Activated T-cell treated with anti-CD3 and anti-CD28 coated beads, Interleukin-2, amount 50 U/mL, for 4 hours (primary cell): ENCODE data around the gene NDUFA13. TPM values are rescaled to one million over a fixed set of nuclear protein-coding genes. Genes with fewer than 3 reads are reported as not detected.
A peak's percentile ranks its signal among the peaks of the same experiment; 100 is the strongest.

Source experiments
- ATAC-seq, 2 donors: fragments of 200-7000 bp; cut with Tn5 transposase; one replicate each; pipeline ENCODE4 v1.10.0; 2021
- DNase-seq: peaks from one replicate; pipeline ENCODE4 v3.0.0-alpha.2; 2020
- H3K27me3 Mint-ChIP-seq: one replicate; pipeline ENCODE4 v1.8.0; 2021; ENCODE audit warnings: low read depth, mixed read lengths
- H3K36me3 Mint-ChIP-seq: one replicate; pipeline ENCODE4 v1.8.0; 2022; ENCODE audit warnings: mixed read lengths; ENCODE audit not compliant: insufficient read depth
- H3K4me1 Mint-ChIP-seq: one replicate; pipeline ENCODE4 v1.8.0; 2021; ENCODE audit warnings: low read depth, mixed read lengths
- H3K4me3 Mint-ChIP-seq: one replicate; pipeline ENCODE4 v1.8.0; 2021; ENCODE audit warnings: mild to moderate bottlenecking, moderate library complexity, mixed read lengths
- H3K9me3 Mint-ChIP-seq: one replicate; pipeline ENCODE4 v1.8.0; 2021; ENCODE audit warnings: mixed read lengths
- total RNA-seq, 3 donors: library from RNA; stranded (reverse); gene quantifications; one replicate each; pipeline ENCODE4 v1.2.1, GENCODE V29; 2021

The NDUFA13 gene
- total RNA-seq, 3 donors from 2014 or later = 431 to 445 (median 436) TPM

DNA sequence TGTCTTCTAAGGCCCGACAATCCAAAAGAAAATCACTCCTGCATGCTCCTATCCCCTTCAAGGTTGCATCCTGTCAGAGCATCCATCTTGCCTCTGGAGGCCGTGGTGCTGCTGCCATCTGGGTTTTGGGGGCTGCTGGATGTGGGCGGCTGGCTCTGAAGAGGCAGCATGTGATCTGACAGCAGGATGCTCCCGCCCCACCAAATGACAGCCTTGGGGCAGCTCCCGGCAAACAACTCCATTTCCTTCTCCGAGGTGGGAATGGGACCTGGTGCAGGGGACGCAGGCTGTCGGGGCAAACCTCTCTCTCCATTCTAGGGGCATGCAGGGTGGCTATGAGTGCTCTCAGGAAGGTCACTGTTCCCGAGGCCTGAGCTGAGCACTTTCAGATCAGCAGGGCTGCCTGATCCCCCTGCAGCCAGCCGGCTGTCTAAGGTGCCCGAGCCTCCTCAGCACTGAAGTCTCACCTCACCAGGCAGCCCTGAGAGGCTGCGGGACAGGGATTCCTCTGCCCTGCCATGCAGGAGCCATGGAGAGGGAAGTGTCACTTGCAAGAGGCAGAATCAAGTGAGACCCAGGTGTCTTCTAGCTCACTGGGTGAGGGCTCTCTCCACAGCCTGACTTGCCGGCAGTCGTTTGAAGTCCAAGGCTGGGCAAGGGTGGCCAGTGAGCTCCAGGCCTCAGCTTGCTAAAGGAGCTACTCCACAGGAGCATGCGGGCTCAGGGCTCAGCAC lies 29.5 kb upstream of the NDUFA13 start:
- Mint-ChIP-seq H3K9me3 (no peaks in the 10 kb centered on the region), H3K4me1 (peaks cover 58% of the 10 kb centered on the region)
- no peak for ATAC-seq

DNA sequence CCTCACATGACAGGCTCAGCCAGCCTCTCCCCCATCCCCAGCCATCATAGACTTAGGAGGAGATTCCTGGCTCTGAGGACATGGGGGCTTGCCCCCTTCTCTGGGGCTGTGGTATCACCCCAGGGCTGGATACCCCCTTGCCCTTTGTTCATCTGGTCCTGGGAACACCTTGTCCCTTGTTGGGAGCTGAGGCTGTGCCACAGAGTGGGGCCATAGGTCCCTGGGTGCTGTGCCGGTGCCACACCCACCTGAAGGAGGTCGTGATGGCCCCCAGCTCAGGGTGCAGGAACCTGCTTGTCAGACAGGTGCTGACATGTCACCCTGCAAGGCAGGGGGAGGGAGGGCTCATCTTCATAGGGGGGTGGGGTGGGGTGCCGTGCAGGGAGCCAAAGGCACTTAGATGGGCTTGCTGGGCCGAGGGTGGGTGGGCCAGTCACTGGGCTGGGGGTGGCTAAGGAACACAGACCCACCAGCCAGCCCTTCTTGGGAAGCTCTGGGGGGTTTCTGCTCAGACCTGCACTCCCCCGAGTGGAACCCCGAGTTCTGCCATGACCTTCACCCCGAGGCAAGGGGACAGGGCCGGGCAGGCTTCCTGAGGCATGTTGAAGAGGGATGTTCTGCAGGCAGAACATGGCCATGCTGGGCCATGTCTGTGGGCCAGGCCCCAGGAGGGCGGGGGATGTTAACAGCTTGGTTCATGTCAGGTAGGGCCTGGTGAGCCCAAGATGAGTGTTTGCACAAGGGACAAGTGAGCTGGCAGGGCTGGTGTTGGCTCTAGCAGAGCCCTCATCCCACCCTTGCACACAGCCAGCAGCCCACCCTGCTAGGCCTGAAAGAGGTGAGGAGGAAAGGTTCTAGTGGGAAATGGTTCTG lies 28.7 kb upstream of the NDUFA13 start:
- no peaks in the 10 kb centered on the region for H3K27me3 Mint-ChIP-seq
- peaks cover 8% of the 10 kb centered on the region for H3K36me3 Mint-ChIP-seq
- peaks cover 53% of the 10 kb centered on the region for H3K4me1 Mint-ChIP-seq
- H3K4me3 Mint-ChIP-seq = no peak overlapping the region
- ATAC-seq (no peak), DNase-seq (no peak)
- no peaks in the 10 kb centered on the region for H3K9me3 Mint-ChIP-seq

More for the DNA sequence above, 29.5 kb upstream of the NDUFA13 start:
- H3K36me3 Mint-ChIP-seq = peaks cover 7% of the 10 kb centered on the region
- no peaks in the 10 kb centered on the region for H3K27me3 Mint-ChIP-seq
- no peak overlapping the region for H3K4me3 Mint-ChIP-seq
- no peak for DNase-seq

DNA sequence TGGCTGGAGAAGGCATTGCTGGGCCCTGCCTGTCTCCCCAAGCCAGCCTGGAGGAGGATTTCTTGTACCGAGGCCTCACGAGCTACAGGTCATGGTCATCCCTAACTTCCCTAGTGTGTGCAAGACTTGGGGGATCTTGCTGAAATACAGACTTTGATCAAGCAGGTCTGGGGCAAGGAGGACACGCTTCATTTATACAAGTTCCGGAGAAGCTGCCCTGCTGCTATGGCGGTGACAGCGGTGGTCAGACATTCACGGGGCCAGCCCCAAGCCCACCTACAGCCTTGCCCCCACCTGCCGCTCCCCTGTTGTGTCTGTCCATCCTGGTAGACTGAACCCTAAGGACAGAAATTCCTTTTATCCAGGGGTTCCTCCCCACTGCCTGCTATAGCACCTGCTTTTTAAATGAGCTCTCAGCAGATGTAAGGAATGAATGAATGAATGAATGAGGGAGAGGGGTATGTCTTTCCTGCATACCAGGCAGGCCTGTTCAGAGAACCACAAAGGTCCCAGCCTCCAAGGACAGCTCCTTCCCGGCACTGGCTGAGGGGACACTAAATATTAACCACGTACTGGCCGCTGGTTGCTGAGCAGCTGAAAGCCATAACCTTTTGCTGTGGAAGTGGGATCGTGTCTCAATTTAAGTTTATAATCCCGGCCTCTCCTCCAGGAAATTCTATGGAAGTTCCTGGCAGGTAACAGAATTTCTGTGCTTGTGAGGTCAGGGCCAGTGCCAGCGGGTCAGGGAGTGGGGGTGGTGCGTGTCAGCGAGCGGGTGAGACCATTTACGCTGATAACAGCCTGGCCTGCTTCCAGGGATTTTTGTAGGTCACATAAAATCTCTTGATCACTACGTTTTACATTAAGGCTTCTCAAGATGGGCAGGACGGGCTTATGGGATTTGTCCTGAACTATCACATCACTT lies 27.8 kb upstream of the NDUFA13 start:
- Mint-ChIP-seq H3K4me3 (peak overlapping the region; percentile 59), H3K36me3 (peaks cover 9% of the 10 kb centered on the region), H3K4me1 (peaks cover 50% of the 10 kb centered on the region), H3K9me3 (no peaks in the 10 kb centered on the region), H3K27me3 (no peaks in the 10 kb centered on the region)
- no peak for DNase-seq
- no peak for ATAC-seq

DNA sequence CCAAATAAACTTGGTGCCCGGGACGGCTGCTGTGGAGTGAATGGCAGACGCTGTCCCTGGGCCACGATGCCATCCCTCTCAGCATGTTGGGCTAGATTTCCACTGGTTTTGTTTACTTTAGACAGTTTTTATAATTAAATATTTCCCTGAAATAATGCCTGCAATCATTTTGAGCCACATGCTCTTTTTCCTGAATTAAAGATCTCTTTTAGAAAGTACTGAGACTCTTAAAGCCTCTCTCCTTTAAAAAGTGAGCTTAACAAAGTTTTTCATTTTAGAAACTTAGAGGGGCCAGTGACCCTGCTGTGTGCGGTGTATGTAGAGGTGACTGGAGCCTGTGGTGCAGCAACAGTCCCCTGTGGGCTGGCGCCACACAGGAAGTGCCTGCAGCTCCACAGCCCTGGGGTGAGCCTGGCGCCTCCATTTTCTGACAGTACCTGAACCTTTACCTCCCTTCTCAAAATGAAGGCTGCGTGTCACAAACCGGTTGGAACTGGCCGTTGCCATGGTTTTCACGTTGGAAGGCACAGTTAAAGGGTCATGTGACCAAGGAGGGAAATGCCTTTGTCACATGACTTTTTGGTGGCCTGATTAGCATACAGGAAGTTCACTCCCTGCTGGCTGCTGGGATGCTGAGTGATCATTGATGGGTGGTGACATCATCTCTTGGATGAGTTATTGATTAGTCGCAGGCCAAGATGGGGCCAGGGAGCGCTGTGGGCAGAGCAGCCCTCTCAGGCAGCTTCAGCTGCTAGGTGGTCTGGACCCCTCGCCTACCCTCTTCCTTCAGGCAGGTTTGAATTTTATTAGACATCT lies 26.9 kb upstream of the NDUFA13 start:
- H3K4me3 Mint-ChIP-seq = peak overlapping the region; percentile 59
- peaks cover 52% of the 10 kb centered on the region for H3K4me1 Mint-ChIP-seq
- H3K9me3 Mint-ChIP-seq = no peaks in the 10 kb centered on the region
- H3K36me3 Mint-ChIP-seq = peaks cover 8% of the 10 kb centered on the region
- peak; percentile 73 for DNase-seq
- peak; percentile 83 to 87 for ATAC-seq
- H3K27me3 Mint-ChIP-seq = no peaks in the 10 kb centered on the region

DNA sequence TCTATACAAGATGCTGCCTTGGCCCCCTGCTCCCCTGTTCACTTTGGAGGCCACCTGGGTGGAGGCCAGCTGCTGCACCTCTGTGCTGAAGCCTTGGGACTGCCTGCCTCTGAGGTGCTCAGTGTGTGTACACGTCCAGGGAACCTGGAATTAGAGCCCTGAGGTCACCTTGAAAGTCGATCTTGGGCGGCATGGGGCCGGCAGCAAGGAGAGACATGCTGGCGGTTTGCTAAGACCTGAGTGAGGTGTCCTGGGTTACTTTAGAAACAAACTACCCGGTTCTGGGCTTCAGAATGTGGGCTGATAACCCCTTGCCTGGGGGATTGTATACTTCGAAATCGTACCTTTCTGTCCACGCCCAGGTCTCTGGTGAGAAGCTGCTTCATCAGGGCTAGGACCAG lies 26.2 kb upstream of the NDUFA13 start:
- peaks cover 11% of the 10 kb centered on the region for H3K36me3 Mint-ChIP-seq
- H3K4me3 Mint-ChIP-seq = peak overlapping the region; percentile 29
- no peak for DNase-seq
- H3K9me3 Mint-ChIP-seq = no peaks in the 10 kb centered on the region
- no peaks in the 10 kb centered on the region for H3K27me3 Mint-ChIP-seq
- ATAC-seq = peak; percentile 7 to 9
- peaks cover 52% of the 10 kb centered on the region for H3K4me1 Mint-ChIP-seq

DNA sequence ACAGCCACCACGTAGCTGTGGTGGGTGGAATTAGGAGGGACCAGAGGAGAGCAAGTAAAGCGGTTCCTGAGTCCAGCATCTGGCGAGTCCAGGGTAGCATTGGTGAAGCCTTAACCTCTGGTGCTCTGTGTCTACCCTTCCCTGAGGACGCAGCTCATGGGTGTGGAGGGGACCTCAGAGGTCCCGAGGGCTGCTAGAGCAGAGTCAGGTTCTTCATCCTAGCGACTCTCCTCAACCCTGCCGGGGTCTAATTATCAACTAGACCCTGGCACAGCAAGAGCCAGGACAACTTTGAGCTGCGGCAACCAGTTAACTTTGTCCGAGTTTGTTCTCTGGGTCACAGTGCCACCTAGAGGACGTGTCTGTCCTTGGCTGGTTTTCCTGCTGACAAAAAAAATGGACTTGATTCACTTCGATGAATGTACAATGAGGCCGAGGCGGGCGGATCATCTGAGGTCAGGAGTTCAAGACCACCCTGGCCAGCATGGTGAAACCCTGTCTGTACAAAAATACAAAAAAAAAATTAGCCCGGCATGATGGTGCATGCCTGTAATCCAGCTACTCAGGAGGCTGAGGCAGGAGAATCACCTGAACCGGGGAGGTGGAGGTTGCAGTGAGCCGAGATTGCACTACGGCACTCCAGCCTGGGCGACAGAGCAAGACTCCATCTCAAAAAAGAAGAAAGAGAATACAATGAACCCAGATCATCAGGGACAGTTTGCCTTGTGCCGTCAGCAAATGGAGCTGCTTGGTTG lies 25.6 kb upstream of the NDUFA13 start:
- no peaks in the 10 kb centered on the region for H3K9me3 Mint-ChIP-seq
- ATAC-seq = peak; percentile 30 to 45
- DNase-seq = peak; percentile 77
- peaks cover 48% of the 10 kb centered on the region for H3K4me1 Mint-ChIP-seq
- H3K27me3 Mint-ChIP-seq = no peaks in the 10 kb centered on the region
- peak overlapping the region; percentile 29 for H3K4me3 Mint-ChIP-seq
- H3K36me3 Mint-ChIP-seq = peaks cover 12% of the 10 kb centered on the region

DNA sequence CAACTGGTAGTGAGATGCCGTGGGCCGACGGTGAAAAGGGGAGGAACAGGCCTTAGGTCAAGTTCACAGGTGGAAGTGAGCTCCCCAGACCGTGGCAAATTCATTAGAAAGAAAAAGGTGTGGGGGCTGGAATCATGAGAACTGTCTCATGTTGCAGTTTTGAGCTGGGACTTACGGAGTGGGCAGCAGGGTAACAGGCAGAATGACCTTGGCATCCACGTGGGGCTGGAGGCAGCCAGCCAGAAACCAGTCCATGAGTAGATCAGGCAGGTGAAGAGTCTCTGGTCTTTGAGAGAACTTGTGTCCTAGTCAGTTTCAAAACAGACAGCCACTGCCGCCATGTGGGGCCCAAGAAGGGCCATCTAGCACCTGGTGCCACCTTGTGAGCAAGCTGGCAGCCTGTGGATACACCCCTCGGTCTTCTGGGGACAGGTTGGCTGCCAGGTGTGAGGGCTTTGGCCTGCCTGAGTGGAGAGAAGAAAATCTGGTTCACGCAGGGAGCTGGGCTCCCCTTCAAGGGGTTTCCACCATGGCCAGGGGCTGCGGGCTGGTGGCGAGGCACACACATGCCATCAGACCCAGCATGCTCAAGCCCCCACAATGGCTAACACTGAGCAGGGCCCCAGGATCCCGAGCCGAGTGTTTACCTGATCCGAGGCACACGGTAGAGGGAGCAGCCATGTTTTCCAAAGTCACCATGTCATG lies 24.6 kb upstream of the NDUFA13 start:
- H3K4me3 Mint-ChIP-seq = no peak overlapping the region
- DNase-seq = no peak
- no peaks in the 10 kb centered on the region for H3K27me3 Mint-ChIP-seq
- H3K36me3 Mint-ChIP-seq = peaks cover 18% of the 10 kb centered on the region
- H3K9me3 Mint-ChIP-seq = no peaks in the 10 kb centered on the region
- H3K4me1 Mint-ChIP-seq = peaks cover 44% of the 10 kb centered on the region
- no peak for ATAC-seq

DNA sequence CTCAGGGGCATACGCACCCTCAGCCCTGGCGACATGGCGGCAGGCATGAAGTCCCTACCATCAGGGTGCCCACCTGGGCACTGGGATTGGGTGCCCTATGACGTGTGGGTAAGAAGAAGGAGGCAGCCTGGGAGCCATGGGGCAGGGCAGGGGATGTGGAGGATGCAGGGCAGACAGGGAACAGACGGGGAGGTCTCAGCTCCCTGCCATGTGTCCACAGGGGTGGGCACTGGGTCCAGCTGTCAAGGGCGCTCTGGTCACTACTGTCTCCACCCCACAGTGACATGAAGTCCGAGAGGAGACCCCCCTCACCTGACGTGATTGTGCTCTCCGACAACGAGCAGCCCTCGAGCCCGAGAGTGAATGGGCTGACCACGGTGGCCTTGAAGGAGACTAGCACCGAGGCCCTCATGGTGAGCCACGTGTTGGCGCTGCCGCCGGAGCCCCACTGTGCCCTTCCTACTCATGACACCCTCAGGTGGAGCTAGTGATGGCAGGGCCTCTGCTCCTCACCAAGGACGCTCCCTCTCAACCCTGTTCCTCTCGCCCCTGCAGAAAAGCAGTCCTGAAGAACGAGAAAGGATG lies 23.9 kb upstream of the NDUFA13 start:
- H3K4me1 Mint-ChIP-seq = peaks cover 38% of the 10 kb centered on the region
- H3K36me3 Mint-ChIP-seq = peaks cover 20% of the 10 kb centered on the region
- H3K27me3 Mint-ChIP-seq = no peaks in the 10 kb centered on the region

DNA sequence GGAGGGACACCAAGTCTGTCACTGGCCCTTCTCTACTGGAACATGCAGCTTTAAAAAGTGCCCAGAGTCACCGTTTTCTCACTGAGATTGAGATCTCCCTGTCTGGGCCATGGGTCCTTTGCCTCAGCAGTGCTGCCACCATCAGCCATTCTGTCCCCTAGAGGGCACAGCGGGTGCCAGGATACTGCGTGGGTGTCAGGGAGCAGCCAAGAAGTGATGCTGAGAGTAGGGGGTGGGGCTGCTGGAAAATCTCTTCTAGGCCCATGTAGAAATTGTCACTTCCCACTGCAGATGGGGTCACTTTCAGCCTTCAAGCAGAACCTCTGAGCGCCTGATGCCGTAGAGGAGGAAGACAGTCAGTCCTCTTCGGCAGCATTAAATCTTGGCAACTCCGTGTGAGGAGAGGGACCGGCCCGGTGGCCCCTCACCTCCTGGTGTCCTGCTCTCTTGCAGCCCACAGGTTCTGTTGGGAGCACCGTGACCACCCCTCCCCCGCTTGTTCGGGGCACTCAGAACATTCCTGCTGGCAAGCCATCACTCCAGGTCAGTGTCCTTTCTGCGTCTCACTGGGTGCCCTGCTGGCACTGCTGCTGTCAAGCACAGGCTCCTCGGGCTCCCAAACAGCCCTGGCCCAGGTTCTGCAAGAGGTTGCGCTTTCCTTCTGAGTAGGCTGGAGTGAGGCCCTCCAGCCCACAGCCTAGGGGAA lies 22.0 kb upstream of the NDUFA13 start:
- Mint-ChIP-seq H3K4me3 (no peak overlapping the region), H3K27me3 (no peaks in the 10 kb centered on the region), H3K4me1 (peaks cover 20% of the 10 kb centered on the region), H3K36me3 (peaks cover 20% of the 10 kb centered on the region), H3K9me3 (no peaks in the 10 kb centered on the region)
- DNase-seq (no peak), ATAC-seq (no peak)

More for the DNA sequence above, 23.9 kb upstream of the NDUFA13 start:
- Mint-ChIP-seq H3K4me3 (no peak overlapping the region), H3K9me3 (no peaks in the 10 kb centered on the region)
- ATAC-seq = no peak
- no peak for DNase-seq

DNA sequence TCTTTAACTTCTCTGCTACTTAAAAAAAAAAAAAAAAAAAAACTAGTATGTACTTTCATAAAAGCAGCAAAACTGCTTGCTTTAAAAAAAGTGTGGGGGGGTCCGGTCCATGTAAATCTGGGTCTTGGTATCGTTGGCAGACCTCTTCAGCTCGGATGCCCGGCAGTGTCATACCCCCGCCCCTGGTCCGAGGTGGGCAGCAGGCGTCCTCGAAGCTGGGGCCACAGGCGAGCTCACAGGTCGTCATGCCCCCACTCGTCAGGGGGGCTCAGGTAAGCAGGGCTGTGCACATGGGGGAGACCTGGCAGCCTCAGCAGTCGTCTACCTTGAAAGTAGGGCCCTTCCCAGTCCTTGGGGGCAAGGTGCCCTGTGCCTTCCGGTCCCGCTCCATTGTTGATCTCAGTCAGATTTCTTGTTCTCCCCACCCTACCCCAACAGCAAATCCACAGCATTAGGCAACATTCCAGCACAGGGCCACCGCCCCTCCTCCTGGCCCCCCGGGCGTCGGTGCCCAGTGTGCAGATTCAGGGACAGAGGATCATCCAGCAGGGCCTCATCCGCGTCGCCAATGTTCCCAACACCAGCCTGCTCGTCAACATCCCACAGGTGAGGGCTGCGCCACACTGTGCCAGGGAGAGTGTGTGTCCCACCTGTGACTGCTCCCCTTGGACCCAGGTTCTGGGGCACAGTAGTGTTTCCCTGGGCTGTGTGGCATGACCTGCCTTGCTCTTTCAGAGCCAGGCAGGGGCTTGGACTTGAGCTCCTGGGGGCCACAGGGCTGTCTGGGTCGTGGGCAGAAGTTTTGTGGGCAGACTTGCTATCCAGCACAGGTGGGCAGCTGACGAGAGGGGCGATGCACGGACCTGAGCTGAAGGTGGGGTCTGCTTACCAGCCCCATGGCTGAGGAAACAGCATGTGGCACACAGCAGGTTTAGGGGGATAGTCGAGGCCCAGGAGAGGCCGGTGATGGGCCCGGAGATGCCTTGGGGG lies 20.1 kb upstream of the NDUFA13 start:
- Mint-ChIP-seq H3K4me3 (no peak overlapping the region), H3K27me3 (no peaks in the 10 kb centered on the region), H3K9me3 (no peaks in the 10 kb centered on the region), H3K36me3 (peaks cover 20% of the 10 kb centered on the region), H3K4me1 (peaks cover 2% of the 10 kb centered on the region)
- DNase-seq (no peak), ATAC-seq (no peak)
